NCI-H146 treated with DMSO at 0.1 percent for 48 hours (cell line): ENCODE data around the gene TRAPPC3.

ENCODE experiments used
- DNase-seq: peaks from one replicate; lab custom pipeline; 2025; ENCODE audit not compliant: unreplicated experiment; lab: John Stamatoyannopoulos, UW

The TRAPPC3 gene

DNA sequence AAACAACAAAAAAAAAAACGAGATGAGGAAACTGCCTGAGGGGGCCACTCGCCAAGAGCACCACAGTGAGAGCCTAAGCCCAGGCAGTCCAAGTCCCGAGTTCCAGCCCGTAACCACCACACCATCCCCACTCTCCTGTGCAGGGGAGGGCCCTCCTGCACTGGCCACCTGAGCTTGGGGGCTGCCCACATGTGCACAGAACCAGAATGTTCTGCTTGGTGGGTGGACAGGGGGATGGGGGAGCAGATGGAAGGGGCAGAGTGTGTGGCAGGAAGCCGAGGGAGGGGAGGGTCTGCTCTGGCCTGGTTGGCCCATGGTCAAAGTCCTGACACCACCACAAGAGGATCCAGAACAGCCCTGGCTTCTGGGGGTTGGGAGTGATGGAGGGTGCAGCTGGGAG, 43.0 kb downstream of the TRAPPC3 start:
- DNase-seq = no peak

DNA sequence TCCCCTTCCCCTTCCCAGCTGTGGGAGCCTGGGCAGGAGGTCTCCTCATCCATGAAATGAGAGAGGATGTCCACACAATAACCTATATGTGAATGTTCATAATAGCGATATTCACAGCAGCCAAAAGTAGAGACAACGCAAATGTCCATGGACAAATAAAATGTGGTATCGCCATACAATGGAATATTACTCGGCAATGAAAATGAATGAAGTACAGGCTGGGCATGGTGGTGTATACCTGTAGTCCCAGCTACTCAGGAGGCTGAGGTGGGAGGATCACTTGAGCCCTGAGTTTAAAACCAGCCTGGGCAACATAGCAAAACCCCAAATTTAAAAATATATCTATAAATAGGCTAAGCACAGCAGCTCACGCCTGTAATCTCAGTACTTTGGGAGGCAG, 47.7 kb downstream of the TRAPPC3 start:
- DNase-seq = no peak

DNA sequence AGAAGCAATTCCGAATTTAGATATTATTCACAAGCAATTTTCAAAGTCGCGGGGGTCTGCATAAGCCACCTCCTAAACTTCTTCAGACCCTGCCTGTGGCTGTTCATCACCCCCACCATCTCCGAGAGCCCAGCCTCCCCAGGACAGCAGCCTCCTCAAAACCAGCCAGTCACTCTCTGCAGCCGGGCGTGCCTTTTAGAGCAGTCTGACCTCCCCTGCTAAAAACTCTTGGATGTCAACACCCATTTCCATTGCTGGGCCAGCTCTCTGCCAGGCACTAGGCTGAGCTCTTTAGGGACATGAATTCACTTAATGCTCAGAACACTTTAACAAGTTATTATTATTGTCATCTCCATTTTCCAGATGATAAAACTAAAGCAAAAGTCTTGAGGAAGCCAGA, 48.9 kb downstream of the TRAPPC3 start:
- no peak for DNase-seq

DNA sequence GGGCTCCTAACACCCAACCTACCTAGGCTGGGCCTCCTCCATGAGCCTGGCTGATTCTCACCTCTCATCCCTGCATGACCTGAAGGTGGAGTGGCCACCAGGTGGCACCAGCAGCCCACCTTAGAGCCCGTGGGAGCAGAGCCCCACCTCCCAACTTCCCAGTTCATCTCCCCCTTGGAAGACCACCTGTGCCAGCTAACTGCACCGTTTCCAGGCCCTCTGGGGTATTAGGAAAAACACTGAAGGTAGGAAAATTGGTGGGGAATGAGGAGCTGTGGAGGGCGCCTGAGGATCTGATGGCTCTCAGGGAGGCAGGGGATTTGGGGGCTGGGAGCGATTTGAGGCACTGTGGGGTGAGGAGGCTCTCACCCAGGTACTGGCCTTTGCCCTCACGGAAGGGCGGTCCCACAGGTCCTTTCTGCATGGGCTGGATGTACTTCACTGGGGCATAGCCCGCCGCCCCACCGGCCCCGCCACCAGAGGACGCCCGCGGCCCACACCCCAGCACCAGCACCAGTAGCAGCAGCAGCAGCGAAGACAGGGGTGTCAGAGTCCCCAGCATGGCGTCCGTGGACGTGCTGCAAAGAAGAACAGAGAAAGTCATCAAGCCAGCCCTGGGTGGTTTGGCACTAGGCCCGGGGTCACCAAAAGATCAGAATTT, 49.5 kb downstream of the TRAPPC3 start:
- no peak for DNase-seq

DNA sequence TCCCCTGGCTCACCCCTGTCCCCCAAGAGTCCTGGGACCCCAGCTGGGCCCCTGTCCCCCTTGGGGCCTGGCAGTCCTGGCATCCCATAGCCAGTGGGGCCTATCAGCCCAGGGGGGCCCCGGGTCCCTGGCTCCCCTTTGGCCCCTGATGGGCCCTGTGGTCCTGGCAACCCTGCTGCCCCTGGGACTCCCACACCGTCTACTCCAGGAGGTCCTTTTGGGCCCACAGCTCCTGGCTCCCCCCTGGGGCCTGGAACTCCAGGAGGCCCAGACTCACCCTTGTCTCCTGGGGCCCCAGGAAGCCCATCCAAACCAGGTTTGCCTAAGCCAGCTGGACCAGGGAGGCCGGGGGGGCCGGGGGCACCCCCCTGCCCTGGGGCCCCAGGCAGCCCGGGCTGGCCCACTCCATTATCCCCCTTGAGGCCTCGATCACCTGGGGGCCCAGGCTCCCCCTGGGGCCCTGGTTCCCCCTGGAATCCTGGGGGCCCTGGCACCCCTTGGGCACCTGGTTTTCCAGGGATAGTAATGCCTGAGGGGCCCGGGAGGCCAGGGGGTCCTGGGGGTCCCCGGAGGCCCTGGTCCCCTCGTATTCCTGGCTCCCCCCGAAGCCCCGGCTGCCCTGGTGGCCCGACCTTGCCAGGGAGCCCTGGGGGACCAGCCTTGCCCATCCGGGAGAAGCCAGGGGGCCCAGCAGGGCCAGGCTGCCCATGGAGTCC, 50.5 kb downstream of the TRAPPC3 start:
- no peak for DNase-seq

DNA sequence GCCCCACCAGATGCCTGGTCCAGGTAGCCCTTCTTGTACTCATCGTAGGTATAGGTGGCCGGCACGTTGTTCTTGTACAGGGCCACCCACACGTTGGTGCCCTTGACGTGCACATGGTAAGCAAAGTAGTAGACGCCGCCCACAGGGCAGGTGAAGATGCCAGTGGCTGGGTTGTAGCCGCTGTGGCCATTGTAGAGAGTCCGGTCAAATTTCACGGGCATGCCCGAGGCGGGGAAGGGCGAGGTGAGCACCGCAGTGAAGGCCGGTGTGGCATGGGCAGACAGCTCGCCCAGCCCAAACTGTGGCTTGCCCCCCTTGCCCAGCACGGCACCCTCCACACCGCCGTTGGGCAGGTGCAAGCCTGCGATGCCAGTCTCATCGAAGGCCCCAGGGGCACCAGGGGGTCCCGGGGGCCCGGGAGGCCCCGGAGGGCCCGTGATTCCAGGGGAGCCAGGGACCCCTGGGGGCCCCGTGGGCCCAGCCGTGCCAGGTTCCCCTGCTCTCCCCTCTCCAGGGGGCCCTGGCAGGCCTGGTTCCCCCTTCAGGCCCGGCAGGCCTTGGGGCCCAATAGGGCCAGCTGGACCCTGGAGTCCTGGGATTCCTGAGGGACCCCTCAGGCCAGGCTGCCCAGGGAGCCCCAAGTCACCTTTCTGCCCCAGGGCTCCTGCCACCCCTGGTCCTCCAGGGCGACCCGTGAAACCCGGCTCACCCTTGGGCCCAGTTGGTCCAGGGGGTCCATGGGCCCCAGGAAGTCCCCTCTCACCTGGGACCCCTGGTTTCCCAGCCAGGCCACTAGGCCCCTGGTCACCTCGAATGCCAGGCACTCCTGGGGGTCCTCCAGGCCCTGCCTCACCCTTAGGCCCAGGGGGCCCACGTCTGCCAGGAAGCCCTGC, 51.3 kb downstream of the TRAPPC3 start:
- no peak for DNase-seq

DNA sequence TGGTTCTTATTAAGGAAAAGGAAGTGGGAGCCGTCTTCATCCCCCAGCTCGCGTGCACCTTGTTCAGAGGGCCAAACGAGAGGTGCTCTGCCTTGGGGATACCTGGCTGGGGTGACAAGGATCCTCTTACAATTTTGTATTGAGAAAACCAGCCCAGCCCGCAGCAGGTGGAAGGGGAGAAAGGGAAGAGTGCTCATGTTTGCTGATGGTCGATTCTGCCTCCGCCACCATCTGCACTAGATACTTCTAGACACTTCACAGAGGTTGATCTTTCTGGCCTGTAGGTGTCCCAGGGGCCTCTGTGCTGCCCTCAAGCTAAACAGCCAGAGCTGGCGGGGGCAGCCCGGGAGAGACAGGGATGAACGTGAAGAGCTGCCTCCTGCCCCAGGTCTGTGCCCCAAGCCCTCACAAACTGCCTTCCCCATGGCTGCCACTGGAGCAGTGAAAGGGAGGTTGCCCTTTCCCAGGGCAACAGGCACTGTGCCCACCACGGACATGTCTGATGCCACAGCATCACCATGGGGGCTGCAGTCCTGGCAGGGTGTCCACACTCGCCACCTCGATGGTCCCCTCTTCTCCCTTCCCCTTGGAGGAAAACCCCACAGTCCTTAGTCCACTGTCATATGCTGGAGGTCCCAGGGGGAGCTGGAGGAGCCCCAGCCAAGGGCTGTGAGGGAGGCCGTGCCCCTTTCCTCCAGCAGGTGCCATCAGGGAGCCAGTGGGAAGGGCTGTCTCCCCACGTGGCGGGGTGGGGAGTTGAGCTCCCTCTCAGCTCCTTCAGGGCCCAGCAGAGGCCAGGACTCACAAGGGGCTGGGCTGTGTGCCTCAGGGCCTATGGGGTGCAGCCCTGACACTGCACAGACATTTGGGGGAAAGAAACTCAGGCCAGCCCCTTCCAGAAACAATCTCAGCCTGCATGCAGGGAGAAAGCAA, 52.5 kb downstream of the TRAPPC3 start:
- DNase-seq = no peak

DNA sequence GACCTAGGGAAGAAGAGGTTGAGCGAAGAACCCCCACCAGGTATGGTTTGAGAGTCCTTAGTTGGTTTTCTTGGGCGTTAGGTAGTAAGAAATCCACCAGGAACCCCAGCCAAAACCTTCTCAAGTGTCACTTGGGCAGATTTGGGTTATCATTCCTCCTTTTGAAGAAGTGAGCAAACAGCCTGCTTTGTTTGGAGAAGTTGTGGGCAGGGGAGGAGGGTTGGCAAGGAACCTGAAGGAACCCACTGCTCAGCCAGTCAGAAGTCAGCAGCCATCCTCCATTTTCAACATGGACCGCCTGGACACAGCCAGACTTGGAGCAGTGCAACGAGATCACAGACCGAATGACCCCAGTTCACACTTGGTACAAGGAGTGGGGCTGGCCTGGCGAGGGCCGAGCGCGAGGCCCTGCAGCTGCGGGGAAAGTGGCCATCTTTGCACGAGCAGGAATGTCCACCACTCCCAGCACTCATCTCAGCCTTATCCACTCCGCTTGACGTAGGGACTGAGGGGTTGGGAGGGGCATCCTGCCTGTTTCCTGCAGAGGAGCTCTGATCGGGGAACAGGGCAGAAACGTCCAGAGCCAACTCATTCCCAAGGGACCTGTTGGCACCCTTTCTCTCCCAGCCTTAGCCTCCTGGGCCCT, 53.4 kb downstream of the TRAPPC3 start:
- no peak for DNase-seq

DNA sequence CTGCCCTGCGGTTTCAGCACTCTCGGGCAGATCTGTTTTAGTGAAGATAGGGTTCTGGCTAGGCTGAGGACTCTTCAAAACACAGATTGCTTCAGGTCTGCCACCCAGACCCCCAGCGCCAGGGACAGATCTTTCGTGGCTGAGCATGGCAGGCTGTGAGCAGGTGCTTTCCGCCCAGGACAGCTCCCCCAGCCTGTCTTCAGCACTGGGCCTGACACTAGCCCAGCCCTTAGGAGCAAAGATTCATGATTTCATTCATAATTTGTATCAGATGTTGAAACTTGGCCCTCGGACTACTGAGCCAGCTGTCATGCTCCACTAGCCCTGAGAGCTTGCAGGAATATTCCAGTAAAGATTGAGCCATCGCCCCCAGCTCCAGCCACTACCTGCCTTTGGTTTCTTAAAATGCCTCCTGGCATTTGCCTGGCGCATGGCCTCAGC, 54.6 kb downstream of the TRAPPC3 start:
- DNase-seq = no peak

DNA sequence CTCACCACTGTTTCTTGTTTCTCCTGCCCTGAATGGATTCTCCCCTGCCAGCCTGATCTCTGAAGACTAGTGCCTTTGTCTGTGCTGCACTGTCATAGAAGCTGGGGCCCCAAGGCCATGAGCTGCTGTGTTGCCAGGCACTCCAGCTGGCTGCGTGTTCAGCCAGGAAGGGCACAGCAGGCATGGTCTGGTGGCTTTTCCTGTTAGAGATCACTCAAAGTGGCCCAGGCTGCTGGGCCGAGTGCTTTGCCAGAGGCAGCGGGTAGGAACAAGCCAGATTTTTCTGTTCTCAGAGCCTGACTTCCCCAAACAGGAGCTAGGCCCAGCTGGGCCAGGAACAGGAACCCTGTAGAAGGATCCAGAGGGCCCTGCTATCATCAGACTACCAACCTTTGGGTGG, 55.4 kb downstream of the TRAPPC3 start:
- DNase-seq = no peak

DNA sequence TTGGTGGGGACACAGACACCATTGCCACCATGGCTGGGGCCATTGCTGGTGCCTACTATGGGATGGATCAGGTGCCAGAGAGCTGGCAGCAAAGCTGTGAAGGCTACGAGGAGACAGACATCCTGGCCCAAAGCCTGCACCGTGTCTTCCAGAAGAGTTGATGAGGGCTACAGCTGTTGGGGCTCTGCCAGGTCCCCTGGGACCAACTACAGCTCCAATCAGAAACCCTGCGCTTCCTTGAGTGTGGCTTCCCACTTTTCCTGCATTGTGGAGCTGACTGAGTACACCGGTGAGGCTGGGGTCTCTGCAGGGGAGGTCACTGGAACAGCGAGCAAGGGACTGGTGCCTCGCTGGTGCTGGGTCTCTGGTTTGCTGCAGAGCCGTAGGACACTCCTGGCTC, 56.1 kb downstream of the TRAPPC3 start:
- DNase-seq = no peak

DNA sequence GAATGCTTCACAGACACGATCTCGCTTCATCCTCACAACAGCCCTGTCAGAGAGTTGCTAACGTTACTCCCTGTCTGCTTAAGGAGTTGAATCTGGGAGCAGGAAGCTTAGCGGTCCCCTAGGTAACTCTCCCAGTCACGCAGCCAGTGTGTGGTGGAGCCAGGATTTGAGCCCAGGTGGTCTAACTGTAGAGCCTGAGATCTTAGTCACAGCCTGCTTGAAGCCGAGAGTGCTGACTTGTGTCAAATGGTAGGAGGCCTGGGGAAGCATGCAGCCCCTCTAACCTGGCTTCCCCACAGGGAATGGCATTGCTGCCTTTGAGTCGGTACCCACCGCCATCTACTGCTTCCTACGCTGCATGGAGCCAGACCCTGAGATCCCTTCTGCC, 56.5 kb downstream of the TRAPPC3 start:
- no peak for DNase-seq

DNA sequence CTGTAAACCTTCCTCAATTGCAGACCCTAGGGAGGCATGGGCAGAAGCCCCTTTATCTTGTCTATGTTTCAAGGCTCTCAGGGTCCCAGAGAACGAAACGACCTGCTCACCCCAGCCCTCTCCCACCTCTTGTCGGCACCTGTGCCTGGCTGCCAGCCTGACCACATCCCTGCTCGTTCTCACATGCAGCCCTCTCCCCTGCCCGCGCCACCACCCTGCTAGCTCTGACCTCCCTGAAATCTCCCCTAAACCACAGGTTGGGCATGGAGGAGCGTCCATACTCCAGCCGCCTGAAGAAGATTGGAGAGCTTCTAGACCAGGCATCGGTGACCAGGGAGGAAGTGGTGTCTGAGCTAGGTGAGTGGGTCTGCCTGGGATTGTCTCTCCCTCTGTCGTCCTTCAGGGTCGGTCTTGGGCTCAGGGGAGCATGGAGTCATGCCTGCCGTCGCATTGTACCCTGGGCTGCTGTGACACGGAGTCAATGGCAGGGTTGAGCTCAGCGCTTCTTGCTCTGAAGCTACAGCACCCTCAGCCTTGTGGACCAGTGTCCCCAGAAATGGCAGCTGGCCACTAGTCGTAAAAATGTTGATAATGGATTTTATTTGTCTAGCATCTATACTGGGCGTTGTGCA, 57.0 kb downstream of the TRAPPC3 start:
- DNase-seq = no peak

DNA sequence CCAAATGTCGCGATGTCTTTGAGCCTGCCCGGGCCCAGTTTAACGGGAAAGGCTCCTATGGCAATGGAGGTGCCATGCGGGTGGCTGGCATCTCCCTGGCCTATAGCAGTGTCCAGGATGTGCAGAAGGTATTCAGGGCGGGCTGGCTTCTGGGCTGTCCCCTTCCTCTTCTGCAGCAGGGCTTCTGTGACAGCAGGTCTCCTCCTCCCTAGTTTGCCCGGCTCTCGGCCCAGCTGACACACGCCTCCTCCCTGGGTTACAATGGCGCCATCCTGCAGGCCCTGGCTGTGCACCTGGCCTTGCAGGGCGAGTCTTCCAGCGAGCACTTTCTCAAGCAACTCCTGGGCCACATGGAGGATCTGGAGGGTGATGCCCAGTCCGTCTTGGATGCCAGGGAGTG, 57.6 kb downstream of the TRAPPC3 start:
- no peak for DNase-seq

DNA sequence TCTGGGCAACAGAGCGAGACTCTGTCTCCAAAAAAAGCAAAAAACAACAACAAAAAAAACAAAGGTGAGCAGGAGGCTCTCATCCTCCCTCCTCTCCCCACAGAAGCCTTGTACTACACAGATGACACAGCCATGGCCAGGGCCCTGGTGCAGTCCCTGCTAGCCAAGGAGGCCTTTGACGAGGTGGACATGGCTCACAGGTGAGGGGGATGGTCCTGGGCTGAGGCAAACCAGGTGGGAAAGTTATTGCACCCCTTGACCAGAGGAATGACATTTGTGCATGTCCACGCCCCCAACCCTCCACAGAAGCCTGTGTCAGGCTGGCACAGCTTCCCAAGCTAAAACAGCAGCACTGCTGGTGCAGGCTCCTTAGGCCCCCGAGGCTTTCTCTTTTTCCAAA, 58.1 kb downstream of the TRAPPC3 start:
- no peak for DNase-seq

DNA sequence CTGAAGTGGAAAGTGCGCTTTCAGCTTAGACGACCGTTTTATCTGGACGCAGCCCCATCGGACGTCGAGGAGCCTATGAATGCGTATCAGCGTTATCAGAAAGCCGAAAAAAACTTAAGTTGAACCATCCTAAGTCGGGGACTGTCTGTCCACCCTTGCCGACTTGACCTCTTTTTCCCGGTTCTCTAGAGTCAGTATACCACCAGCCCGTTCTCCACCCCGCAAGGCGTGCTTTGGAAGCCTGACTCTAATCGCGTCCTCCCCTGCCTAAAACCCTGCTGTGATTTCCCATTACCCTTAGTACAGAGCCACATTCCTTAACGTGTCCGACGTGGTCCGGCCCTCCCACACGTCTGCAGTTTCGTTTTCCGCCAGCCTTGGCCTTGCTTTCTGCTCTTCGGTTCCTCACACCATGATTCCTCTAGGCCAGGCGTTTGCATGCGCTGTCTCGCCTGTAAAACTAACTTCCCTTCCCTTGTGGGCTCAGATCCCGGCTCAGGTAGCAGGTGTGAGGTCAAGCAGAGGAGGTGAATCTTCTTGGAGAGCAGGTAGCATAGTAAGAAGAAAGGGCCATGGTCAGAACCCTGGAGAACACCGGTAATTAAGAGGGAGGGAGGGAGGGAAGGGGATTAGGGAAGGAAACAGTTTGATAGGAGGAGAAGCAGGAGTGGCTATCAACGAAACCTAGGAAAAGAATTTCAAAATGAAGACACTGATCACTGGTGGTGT, 59.7 kb downstream of the TRAPPC3 start:
- DNase-seq = no peak

DNA sequence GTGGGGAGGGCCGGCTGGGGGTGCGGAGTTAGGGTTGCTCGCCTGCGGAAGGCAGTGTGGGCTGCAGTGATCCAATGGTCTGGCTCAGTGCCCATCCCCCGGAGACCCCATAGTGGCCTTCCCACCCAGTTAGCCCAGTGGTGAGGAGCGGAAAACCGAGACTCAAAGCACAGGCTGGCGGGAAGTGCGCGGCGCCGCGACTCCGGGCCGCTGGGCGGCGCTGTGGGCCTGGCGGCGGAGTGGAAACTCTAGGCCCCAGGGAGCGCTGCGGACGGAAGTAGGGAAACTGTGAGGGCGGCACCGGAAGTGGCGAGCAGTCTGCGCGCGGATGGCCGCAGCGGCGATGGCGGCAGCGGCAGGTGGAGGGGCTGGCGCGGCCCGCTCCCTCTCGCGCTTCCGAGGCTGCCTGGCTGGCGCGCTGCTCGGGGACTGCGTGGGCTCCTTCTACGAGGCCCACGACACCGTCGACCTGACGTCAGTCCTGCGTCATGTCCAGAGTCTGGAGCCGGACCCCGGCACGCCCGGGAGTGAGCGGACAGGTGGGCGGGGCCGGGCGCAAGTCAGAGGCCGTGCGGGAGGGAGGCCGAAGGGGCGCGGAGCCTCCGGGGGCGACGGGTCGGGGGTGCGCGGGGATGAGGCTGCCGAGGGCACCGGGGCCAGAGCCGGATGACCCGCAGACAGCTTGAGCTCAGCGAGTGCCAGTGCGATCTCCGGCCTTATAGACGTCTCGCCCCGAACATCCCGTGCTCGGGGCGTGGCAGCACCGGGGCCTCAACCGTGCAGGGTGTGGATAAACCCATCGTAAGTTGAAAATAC, 60.5 kb downstream of the TRAPPC3 start, which contains the start of gene ADPRS:
ADPRS (plus strand) TSS at position 316 of the 816 bp plus-strand sequence; CDS start at position 329, 13 bp downstream.
- peak; percentile 50 for DNase-seq

DNA sequence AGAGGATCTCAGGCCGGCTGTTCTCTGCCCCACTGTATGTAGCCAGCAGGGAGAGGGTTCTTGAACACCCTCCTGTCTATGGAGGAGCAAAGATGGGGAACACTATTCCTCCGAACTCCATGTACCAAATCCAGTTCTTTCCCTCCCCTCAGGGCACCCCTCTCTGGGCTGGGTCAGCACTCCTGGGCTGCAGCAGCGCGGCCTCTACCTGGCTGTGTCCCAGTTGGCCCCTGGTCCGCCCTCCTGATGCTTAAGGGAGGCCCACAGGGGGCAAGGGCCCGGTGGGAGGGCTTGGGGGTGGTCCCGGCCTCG, 61.1 kb downstream of the TRAPPC3 start:
- DNase-seq = no peak
